A549 (cell line): ENCODE measurements around the gene TNFRSF1B. TPM values are rescaled to one million over a fixed set of nuclear protein-coding genes. Genes with fewer than 3 reads are reported as not detected.

Experiments used
- ATAC-seq, 2 experiments: fragments of 200-7000 bp in 1 of 2; fragments of >200 bp in 1 of 2; cut with Nextera tagmentation in 1 of 2; cut with Tn5 transposase in 1 of 2; 3 replicates each; pipeline versions ENCODE4 v1.8.0 to v1.9.1; 2018 to 2020; ENCODE audit warnings: mild to moderate bottlenecking in 1 of 2, moderate library complexity in 1 of 2
- CTCF ChIA-PET: fragments of 300-600 bp; sonication (Branson Sonifier 250); formaldehyde crosslinking; extraction: SDS; loops from one replicate; lab custom pipeline; 2021; ENCODE audit warnings: antibody characterized with exemption, inconsistent platforms; lab: Yijun Ruan, JAX
- POLR2A ChIA-PET: fragments of 350-600 bp; formaldehyde crosslinking; extraction: SDS; loops from one replicate; lab custom pipeline; 2021; ENCODE audit warnings: antibody characterized with exemption, inconsistent platforms; lab: Yijun Ruan, JAX
- DNase-seq, 2 experiments: peaks; one replicate each; pipeline versions ENCODE4 v3.0.0 to v3.0.0-alpha.2; 2011 to 2016; ENCODE audit warnings: low read depth in 1 of 2, low spot score in 1 of 2
- FAIRE-seq: peaks from 2 replicates; lab custom pipeline; 2011; peaks lifted over from hg19 to GRCh38; lab: Jason Lieb, UNC
- H3K27ac ChIP-seq, 2 experiments: fragments of >200 bp; sonication (Bioruptor Twin); formaldehyde crosslinking; 3 replicates each; pipeline ENCODE4 v1.5.1; 2016 to 2017
- H3K4me1 ChIP-seq: fragments of >200 bp; sonication (Bioruptor Twin); formaldehyde crosslinking; 3 replicates; pipeline ENCODE4 v1.6.1; 2016
- H3K4me2 ChIP-seq: fragments of >200 bp; sonication (Bioruptor Twin); formaldehyde crosslinking; 3 replicates; pipeline ENCODE4 v1.6.1; 2016
- H3K4me3 ChIP-seq: fragments of >200 bp; sonication (Bioruptor Twin); formaldehyde crosslinking; 3 replicates; pipeline ENCODE4 v1.5.1; 2016
- H3K9me3 ChIP-seq: fragments of >200 bp; sonication (Bioruptor Twin); formaldehyde crosslinking; 3 replicates; pipeline ENCODE4 v1.6.1; 2016
- ATOH8 ChIP-seq: fragments of 250-450 bp; sonication (Bioruptor Pico); IDR thresholded peaks from 2 replicates; pipeline ENCODE4 v1.5.0; 2020; ENCODE audit warnings: low read depth, mild to moderate bottlenecking, moderate library complexity
- CBX2 ChIP-seq: fragments of 200-600 bp; sonication (generic); IDR thresholded peaks from 2 replicates; pipeline ENCODE4 v1.6.1; 2016; ENCODE audit warnings: low read depth, mild to moderate bottlenecking, borderline replicate concordance
- CHD4 ChIP-seq: fragments of 200-600 bp; sonication (generic); IDR thresholded peaks from 2 replicates; pipeline ENCODE4 v1.6.1; 2016; ENCODE audit warnings: antibody characterized with exemption, mild to moderate bottlenecking, borderline replicate concordance
- ELK1 ChIP-seq: fragments of 150-350 bp; IDR thresholded peaks from 2 replicates; pipeline ENCODE4 v1.6.1; 2014; ENCODE audit warnings: low read depth, mild to moderate bottlenecking, low read length
- FOSB ChIP-seq: fragments of 250-450 bp; sonication (Bioruptor Pico); IDR thresholded peaks from 2 replicates; pipeline ENCODE4 v1.5.0; 2020; ENCODE audit warnings: mild to moderate bottlenecking, moderate library complexity
- FOXS1 ChIP-seq: fragments of 250-450 bp; sonication (Bioruptor Pico); IDR thresholded peaks from 2 replicates; pipeline ENCODE4 v1.5.0; 2020; ENCODE audit warnings: mild to moderate bottlenecking, moderate library complexity
- GATA3 ChIP-seq: IDR thresholded peaks from 2 replicates; pipeline ENCODE4 v1.6.1; 2012; ENCODE audit warnings: borderline replicate concordance
- KDM1A ChIP-seq: fragments of 200-600 bp; sonication (generic); IDR thresholded peaks from 2 replicates; pipeline ENCODE4 v1.6.1; 2016; ENCODE audit warnings: low read depth, mild to moderate bottlenecking
- MAZ ChIP-seq: fragments of 150-350 bp; IDR thresholded peaks from 2 replicates; pipeline ENCODE4 v1.6.1; 2014; ENCODE audit warnings: antibody characterized with exemption, low read depth, low read length, borderline replicate concordance
- PBX3 ChIP-seq: IDR thresholded peaks from 2 replicates; pipeline ENCODE4 v1.6.1; 2012
- PHF8 ChIP-seq: fragments of 200-600 bp; sonication (generic); IDR thresholded peaks from 2 replicates; pipeline ENCODE4 v1.6.1; 2016; ENCODE audit warnings: low read depth, mild to moderate bottlenecking, antibody characterized with exemption, moderate library complexity, borderline replicate concordance
- SMC3 ChIP-seq: fragments of >200 bp; sonication (Bioruptor Twin); formaldehyde crosslinking; IDR thresholded peaks from 3 replicates; pipeline ENCODE4 v1.6.1; 2018; ENCODE audit warnings: inconsistent platforms
- ZNF302 ChIP-seq: fragments of 250-450 bp; sonication (Bioruptor Pico); IDR thresholded peaks from 2 replicates; pipeline ENCODE4 v1.9.0; 2021; ENCODE audit warnings: inconsistent platforms, mild to moderate bottlenecking, moderate library complexity
- WGBS: methylation state at CpG from one replicate; pipeline ENCODE4 v1.1.6; 2017; ENCODE audit errors: missing lambda C conversion rate; 5-methylcytosine and 5-hydroxymethylcytosine counted together
- polyA plus RNA-seq, 4 experiments: library from polyadenylated mRNA; depleted of rRNA in 3 of 4; stranded (reverse); fragments of >200 nt; fragmentation: RNase III in 1 of 4; extraction: RNeasy Plus Mini Kit Qiagen cat#74134 plus additional on column Dnase treatment in 1 of 4; gene quantifications; 2 replicates in 3 of 4; 3 replicates in 1 of 4; pipeline ENCODE4 v1.2.3, GENCODE V29; 2011 to 2017
- TF ChIP-seq, protein P1 (sequence below): IDR thresholded peaks from 2 replicates; pipeline ENCODE4 v1.6.1; 2012; ENCODE audit warnings: low read depth, borderline replicate concordance
- TF ChIP-seq, protein P2 (sequence below): fragments of 200-600 bp; sonication (generic); IDR thresholded peaks from 2 replicates; pipeline ENCODE4 v1.6.1; 2016; ENCODE audit warnings: antibody characterized with exemption, mild to moderate bottlenecking, moderate library complexity
- TF ChIP-seq, protein P3 (sequence below): fragments of >200 bp; sonication (Bioruptor Twin); formaldehyde crosslinking; IDR thresholded peaks from 3 replicates; pipeline ENCODE4 v1.5.1; 2016

The TNFRSF1B gene
- polyA plus RNA-seq, 2 of the 4 experiments (the other 2 are of a cell fraction) = 0.05 to 0.06 TPM

DNA sequence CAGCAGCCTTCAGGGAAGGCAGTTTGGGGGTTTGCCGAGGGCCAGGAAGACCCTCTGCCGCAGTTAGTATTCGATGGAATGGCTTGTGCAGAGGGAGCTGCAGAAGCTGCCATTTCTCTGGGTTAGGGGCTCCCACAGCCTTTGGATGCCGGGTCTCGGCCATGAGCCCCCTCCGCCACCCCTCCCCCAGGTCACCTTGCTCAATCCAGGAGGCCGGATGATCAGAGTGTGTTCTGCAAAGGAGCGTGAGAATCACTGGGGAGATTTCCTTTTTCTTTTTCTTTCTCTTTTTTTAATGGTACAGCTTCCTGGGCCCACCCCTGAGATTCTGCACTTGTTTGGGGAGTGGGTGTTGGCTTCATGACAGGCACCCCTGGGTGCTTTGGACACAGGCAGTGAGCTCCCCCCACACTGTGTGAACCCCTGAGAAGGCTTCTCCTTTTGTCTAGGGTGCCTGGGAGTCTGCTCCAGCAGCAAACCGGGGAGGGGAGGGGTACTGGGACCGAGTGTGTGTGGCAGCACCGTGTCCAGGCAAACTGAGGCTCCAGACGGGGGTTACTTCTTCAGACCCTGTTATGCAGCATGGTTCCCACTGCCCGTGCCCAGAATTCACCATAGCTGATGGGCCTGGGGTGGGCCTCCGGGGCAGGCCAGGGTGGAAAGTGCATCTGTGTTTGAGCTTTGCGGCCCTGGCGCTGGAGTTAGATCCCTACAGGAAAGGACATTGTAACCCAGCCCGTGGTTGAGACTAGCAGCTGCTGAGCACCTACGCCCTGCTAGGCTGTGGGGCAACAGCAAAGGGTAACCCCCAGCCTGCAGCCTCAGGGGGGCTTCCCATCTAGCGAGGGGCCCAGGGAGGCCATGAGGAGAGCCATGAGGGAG lies 18.5 kb downstream of the TNFRSF1B start (continued):
- TF ChIP-seq ELK1 (no peak), CHD4 (no peak), ATOH8 (no peak), FOSB (CRISPR knock-in tag) (no peak), KDM1A (no peak), CBX2 (no peak), PBX3 (no peak)

DNA sequence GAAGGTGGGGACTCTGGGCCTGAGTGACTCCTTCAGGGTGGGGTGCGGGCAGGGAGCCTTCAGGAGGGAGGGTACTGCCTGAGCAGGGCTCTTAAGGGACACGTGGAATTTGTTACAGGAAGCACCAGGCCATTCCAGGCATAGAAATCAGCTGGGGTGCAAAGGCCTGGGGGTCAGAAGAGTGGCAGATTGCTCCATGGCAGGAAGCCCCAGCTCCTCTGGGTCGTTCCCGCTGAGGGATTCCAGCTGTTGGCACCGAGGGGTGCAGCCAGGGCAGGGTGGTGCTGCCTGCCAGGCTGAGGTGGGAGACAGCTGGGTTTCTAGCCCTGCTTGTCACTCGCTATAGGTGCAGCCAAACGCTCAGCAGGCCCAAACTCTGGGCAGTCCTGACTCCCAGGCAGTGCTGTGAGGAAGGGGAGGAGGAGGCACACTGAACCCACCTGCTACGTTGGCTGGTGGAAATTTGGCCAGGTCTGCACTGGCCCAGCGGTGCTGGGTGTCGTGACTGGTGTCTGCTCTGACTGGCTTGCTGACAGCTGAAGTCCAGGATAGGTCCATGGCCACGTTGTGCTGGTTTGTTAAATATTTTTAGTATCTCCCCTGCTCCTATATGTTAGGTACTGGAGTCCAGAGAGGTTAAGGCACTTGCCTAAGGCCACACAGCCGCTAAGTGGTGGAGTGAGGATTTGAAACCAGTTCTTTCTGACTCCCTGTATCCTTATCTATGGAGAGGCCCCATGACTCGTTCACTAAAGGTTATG lies 19.3 kb downstream of the TNFRSF1B start:
- H3K4me3 ChIP-seq = no peak overlapping the region
- TF ChIP-seq GATA3 = no peak
- TF ChIP-seq, protein P1, sequence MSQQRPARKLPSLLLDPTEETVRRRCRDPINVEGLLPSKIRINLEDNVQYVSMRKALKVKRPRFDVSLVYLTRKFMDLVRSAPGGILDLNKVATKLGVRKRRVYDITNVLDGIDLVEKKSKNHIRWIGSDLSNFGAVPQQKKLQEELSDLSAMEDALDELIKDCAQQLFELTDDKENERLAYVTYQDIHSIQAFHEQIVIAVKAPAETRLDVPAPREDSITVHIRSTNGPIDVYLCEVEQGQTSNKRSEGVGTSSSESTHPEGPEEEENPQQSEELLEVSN = no peak
- no peak for TF ChIP-seq PBX3
- no peak for TF ChIP-seq PHF8
- no peak for TF ChIP-seq SMC3
- TF ChIP-seq CBX2 = no peak
- no peak for TF ChIP-seq FOXS1 (CRISPR knock-in tag)
- no peak for TF ChIP-seq ZNF302 (CRISPR knock-in tag)
- no peak for TF ChIP-seq ELK1
- TF ChIP-seq, protein P2, sequence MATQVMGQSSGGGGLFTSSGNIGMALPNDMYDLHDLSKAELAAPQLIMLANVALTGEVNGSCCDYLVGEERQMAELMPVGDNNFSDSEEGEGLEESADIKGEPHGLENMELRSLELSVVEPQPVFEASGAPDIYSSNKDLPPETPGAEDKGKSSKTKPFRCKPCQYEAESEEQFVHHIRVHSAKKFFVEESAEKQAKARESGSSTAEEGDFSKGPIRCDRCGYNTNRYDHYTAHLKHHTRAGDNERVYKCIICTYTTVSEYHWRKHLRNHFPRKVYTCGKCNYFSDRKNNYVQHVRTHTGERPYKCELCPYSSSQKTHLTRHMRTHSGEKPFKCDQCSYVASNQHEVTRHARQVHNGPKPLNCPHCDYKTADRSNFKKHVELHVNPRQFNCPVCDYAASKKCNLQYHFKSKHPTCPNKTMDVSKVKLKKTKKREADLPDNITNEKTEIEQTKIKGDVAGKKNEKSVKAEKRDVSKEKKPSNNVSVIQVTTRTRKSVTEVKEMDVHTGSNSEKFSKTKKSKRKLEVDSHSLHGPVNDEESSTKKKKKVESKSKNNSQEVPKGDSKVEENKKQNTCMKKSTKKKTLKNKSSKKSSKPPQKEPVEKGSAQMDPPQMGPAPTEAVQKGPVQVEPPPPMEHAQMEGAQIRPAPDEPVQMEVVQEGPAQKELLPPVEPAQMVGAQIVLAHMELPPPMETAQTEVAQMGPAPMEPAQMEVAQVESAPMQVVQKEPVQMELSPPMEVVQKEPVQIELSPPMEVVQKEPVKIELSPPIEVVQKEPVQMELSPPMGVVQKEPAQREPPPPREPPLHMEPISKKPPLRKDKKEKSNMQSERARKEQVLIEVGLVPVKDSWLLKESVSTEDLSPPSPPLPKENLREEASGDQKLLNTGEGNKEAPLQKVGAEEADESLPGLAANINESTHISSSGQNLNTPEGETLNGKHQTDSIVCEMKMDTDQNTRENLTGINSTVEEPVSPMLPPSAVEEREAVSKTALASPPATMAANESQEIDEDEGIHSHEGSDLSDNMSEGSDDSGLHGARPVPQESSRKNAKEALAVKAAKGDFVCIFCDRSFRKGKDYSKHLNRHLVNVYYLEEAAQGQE = no peak
- no peak for TF ChIP-seq MAZ
- TF ChIP-seq, protein P3, sequence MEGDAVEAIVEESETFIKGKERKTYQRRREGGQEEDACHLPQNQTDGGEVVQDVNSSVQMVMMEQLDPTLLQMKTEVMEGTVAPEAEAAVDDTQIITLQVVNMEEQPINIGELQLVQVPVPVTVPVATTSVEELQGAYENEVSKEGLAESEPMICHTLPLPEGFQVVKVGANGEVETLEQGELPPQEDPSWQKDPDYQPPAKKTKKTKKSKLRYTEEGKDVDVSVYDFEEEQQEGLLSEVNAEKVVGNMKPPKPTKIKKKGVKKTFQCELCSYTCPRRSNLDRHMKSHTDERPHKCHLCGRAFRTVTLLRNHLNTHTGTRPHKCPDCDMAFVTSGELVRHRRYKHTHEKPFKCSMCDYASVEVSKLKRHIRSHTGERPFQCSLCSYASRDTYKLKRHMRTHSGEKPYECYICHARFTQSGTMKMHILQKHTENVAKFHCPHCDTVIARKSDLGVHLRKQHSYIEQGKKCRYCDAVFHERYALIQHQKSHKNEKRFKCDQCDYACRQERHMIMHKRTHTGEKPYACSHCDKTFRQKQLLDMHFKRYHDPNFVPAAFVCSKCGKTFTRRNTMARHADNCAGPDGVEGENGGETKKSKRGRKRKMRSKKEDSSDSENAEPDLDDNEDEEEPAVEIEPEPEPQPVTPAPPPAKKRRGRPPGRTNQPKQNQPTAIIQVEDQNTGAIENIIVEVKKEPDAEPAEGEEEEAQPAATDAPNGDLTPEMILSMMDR = no peak
- 78% methylated on average over 7 of the region's 13 CpGs for WGBS
- H3K9me3 ChIP-seq = no peaks in the 10 kb centered on the region
- no peak overlapping the region for H3K27ac ChIP-seq
- H3K4me1 ChIP-seq = peaks cover 6% of the 10 kb centered on the region; the same call in 2 of the 3 replicates
- ChIA-PET CTCF (interaction anchor here (0.5 to 3.4 kb wide), 2 partner anchors 61 to 473 kb away, joined by 4 to 18 read pairs; no protein-coding TSS in a partner anchor), POLR2A (interaction anchor here (0.5 kb wide), 1 partner anchor 474 kb away, joined by 3 read pairs; no protein-coding TSS in a partner anchor)
- FAIRE-seq (no peak), DNase-seq (no peak), ATAC-seq (no peak; a peak in 1 of 6 replicates)
- H3K4me2 ChIP-seq = no peak overlapping the region
